Activated T-helper 17 cell treated with anti-CD3 and anti-CD28 coated beads, Interleukin-2, amount 50 U/mL, for 72 hours (primary cell): ENCODE results near the gene PPM1M. TPM values are rescaled to one million over a fixed set of nuclear protein-coding genes. Genes with fewer than 3 reads are reported as not detected.

Experiments used
- ATAC-seq: fragments of 150-1000 bp; cut with Tn5 transposase; replicated peaks from 2 replicates; pipeline ENCODE4 v1.10.0; 2021; ENCODE audit warnings: mild to moderate bottlenecking, moderate library complexity
- H3K27ac Mint-ChIP-seq: one replicate; pipeline ENCODE4 v1.8.0; 2022; ENCODE audit warnings: mixed read lengths
- H3K27me3 Mint-ChIP-seq: one replicate; pipeline ENCODE4 v1.8.0; 2022; ENCODE audit warnings: mixed read lengths
- H3K36me3 Mint-ChIP-seq: one replicate; pipeline ENCODE4 v1.8.0; 2022; ENCODE audit warnings: low read depth, mild to moderate bottlenecking, mixed read lengths
- H3K4me1 Mint-ChIP-seq: one replicate; pipeline ENCODE4 v1.8.0; 2022; ENCODE audit warnings: mixed read lengths
- H3K4me3 Mint-ChIP-seq: one replicate; pipeline ENCODE4 v1.8.0; 2022; ENCODE audit warnings: mild to moderate bottlenecking, mixed read lengths
- H3K9me3 Mint-ChIP-seq: one replicate; pipeline ENCODE4 v1.8.0; 2022; ENCODE audit warnings: mixed read lengths
- total RNA-seq, 2 donors: library from RNA; stranded (reverse); gene quantifications; one replicate each; pipeline ENCODE4 v1.2.3, GENCODE V29; 2022

The PPM1M gene
- total RNA-seq, 2 donors from 2014 or later: 84.6 to 112 TPM

DNA sequence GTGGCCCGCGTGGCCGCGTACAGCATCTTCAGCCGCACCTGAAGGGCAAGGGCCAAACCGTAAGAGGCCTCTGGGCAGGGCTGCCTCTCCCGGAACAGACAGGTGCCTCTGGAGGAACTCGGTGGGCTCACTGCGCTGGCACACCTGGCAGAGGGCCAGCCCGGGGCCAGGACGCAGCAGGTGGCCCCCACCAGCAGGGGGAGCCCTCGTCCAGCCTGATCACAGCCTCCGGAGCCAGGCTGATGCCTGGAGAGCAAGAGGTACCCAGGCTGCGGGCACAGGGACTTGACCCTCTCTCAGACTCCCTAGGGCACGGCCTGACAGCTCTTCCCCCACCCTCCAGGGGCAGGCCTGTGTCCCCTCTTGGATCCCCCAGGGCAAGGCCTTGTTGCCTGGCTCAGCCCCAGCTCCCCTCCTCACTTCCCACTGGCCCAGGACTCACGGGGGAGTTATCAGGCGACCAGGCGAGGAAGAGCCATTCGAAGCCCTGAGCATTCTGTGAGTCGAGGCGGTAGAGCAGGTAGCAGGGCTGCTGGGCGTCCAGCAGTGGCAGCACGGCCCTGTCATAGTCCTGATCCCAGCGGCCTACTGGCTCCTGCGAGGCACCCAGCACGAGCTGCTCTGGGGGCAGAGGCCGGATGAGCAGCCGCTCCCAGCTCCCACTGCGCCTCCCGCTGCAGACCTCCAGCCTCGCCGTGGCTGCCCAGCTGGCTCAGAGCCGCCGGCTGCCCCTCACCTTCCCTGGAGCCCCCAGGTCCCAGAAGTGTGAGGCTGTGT lies 13.9 kb upstream of the PPM1M start:
- H3K36me3 Mint-ChIP-seq: peaks cover 80% of the 10 kb centered on the region
- ATAC-seq: peak; percentile 85
- H3K9me3 Mint-ChIP-seq: no peaks in the 10 kb centered on the region
- peaks cover 9% of the 10 kb centered on the region for H3K4me1 Mint-ChIP-seq
- no peaks in the 10 kb centered on the region for H3K27me3 Mint-ChIP-seq
- peak overlapping the region; percentile 53 for H3K4me3 Mint-ChIP-seq
- peak overlapping the region; percentile 73 for H3K27ac Mint-ChIP-seq

DNA sequence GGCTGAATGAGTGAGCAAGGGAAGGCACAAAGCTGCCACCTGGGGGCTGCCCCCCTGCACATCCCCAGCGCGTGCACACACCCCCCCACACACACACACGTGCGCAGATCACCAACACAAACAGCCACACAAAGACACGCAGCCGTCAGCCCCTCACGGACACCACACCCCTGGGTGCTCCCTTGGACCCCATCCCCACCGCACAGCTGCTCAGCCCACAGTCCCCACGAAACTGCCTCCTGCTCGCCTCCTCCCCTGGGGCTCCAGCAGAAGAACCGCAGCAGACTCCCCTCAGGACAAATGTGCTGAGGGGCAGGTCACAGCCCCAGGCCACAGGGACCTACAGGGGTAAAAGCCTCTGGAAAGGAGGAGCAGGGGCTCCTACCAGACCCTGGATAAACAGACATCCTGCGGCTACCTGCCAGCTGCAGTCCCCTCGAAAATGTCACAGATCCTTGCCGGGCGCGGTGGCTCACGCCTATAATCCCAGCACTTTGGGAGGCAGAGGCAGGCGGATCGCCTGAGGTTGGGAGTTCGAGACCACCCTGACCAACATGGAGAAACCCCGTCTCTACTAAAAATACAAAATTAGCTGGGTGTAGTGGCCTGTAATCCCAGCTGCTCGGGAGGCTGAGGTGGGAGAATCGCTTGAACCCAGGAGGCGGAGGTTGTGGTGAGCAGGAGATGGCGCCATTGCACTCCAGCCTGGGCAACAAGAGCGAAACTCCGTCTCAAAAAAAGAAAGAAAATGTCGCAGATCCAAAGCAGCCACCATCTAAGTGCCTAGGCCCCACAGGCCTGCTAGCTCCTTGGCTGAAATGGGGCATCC lies 13.1 kb upstream of the PPM1M start:
- H3K27me3 Mint-ChIP-seq: no peaks in the 10 kb centered on the region
- no peaks in the 10 kb centered on the region for H3K9me3 Mint-ChIP-seq
- peak overlapping the region; percentile 53 for H3K4me3 Mint-ChIP-seq
- H3K27ac Mint-ChIP-seq: peak overlapping the region; percentile 36
- peaks cover 83% of the 10 kb centered on the region for H3K36me3 Mint-ChIP-seq
- H3K4me1 Mint-ChIP-seq: peaks cover 10% of the 10 kb centered on the region
- ATAC-seq: no peak

DNA sequence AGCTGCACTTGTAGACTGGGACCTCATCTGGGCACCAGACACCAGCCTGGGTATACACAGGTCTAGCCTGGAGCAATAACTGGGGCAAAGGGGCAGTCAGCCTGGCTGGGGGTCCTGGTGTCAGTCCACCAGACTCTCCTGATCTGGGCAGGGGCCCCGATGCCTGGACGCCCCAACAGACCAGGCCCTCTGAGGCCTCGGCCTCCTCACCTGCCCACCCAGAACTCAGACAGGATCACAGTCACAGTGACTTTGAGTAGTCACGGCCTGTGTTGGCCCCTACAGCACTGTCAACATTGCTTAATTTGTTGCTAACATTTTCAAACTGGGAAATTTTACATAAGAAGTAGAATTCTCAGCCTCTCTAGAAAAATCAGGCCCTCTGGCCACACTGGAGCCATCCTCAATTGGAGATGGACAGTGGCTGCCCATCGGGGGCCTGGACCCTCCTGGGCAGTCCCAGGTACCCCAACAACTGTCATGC lies 12.4 kb upstream of the PPM1M start:
- Mint-ChIP-seq H3K27ac (peak overlapping the region; percentile 36), H3K27me3 (no peaks in the 10 kb centered on the region), H3K4me1 (peaks cover 10% of the 10 kb centered on the region)

DNA sequence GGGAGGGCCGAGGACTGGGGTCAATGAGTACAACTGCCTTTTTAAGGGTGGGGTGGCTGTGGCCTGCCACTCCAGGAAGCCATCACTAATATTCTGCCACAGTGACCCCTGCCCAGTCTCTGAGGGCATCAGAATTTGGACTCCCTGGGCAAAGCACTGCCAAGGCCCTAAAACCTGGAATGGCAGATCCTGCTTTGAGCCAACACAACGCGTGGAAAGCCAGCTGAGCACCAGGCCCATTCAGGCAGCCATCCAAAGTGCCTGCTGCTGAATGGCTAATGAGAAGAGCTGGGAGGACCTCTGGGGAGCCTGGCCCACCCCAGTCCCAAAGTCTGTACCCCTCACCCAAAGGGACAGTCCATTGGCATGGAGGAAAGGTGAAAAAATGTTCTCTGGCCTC lies 11.6 kb upstream of the PPM1M start:
- peaks cover 81% of the 10 kb centered on the region for H3K36me3 Mint-ChIP-seq

More for the DNA sequence above, 12.4 kb upstream of the PPM1M start:
- Mint-ChIP-seq H3K9me3 (no peaks in the 10 kb centered on the region), H3K36me3 (peaks cover 77% of the 10 kb centered on the region), H3K4me3 (peak overlapping the region; percentile 53)
- no peak for ATAC-seq

DNA sequence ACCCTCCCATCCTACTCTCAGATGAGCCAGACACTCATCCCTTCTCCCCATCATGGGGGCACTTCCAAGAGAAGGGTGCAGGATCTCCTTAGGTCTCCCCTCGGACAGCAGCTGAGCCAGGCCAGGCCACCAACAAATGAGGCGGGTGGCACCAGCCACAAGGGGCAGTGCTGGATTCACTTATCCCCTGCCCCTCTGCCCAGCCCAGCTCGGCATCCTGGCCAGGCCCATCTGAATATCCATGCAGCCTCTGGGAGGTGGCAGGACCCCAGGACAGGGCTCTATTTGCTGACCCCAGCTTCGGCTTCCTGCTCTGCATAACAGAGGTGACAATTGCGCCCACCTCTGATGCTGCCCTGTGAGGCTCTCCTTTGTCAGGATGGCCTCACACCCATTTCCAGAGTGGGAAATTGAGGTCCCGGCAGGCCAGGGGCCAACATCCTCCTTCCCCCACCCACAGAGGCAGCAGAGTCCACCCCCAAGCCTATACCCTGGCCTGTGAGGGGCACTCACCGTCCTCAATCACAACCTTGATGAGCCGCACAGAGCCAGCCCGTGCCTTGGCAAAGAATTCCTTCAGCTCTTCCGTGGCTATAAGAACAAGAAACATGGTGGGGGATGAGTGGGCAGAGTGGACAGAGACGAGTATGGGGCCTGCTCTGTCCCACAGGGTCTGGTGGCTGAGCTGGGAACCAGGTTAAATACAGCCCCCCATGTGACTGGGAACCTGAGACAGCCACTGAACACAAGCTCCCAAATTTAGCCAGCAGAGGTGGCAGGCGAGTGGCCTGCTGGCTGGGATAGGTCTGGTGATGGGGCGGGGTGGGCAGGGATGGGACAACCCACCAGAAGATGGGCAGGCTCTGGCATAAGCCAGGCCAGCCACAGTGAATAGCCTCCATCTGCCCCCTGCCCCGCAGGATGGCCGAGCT lies 10.8 kb upstream of the PPM1M start:
- Mint-ChIP-seq H3K9me3 (no peaks in the 10 kb centered on the region), H3K27ac (peak overlapping the region; percentile 59), H3K36me3 (peaks cover 81% of the 10 kb centered on the region), H3K27me3 (no peaks in the 10 kb centered on the region), H3K4me3 (no peak overlapping the region), H3K4me1 (peaks cover 10% of the 10 kb centered on the region)
- ATAC-seq: no peak

More for the DNA sequence above, 11.6 kb upstream of the PPM1M start:
- no peak for ATAC-seq
- peaks cover 10% of the 10 kb centered on the region for H3K4me1 Mint-ChIP-seq
- H3K9me3 Mint-ChIP-seq: no peaks in the 10 kb centered on the region
- H3K27me3 Mint-ChIP-seq: no peaks in the 10 kb centered on the region
- H3K4me3 Mint-ChIP-seq: peak overlapping the region; percentile 53
- no peak overlapping the region for H3K27ac Mint-ChIP-seq

GRCh38 chr3:52236424-52236886 lies 9.1 kb upstream of the PPM1M start:
- peaks cover 21% of the 10 kb centered on the region for H3K4me1 Mint-ChIP-seq
- peaks cover 79% of the 10 kb centered on the region for H3K36me3 Mint-ChIP-seq
- H3K27ac Mint-ChIP-seq: peak overlapping the region; percentile 84
- H3K9me3 Mint-ChIP-seq: no peaks in the 10 kb centered on the region
- peak overlapping the region; percentile 96 for H3K4me3 Mint-ChIP-seq
- H3K27me3 Mint-ChIP-seq: no peaks in the 10 kb centered on the region
- ATAC-seq: no peak

- peak overlapping the region; percentile 96 for H3K4me3 Mint-ChIP-seq
- no peak for ATAC-seq
- H3K36me3 Mint-ChIP-seq: peaks cover 79% of the 10 kb centered on the region
- H3K9me3 Mint-ChIP-seq: no peaks in the 10 kb centered on the region
- H3K27ac Mint-ChIP-seq: peak overlapping the region; percentile 84
- H3K27me3 Mint-ChIP-seq: no peaks in the 10 kb centered on the region
- peaks cover 21% of the 10 kb centered on the region for H3K4me1 Mint-ChIP-seq
Observed at GRCh38 chr3:52237006-52237656, 8.4 kb upstream of the PPM1M start.

- no peak for ATAC-seq
- no peaks in the 10 kb centered on the region for H3K9me3 Mint-ChIP-seq
- H3K4me1 Mint-ChIP-seq: peaks cover 23% of the 10 kb centered on the region
- H3K4me3 Mint-ChIP-seq: peak overlapping the region; percentile 96
- no peaks in the 10 kb centered on the region for H3K27me3 Mint-ChIP-seq
- H3K36me3 Mint-ChIP-seq: peaks cover 74% of the 10 kb centered on the region
- H3K27ac Mint-ChIP-seq: peak overlapping the region; percentile 90
Observed at GRCh38 chr3:52237657-52238172, 7.8 kb upstream of the PPM1M start.

DNA sequence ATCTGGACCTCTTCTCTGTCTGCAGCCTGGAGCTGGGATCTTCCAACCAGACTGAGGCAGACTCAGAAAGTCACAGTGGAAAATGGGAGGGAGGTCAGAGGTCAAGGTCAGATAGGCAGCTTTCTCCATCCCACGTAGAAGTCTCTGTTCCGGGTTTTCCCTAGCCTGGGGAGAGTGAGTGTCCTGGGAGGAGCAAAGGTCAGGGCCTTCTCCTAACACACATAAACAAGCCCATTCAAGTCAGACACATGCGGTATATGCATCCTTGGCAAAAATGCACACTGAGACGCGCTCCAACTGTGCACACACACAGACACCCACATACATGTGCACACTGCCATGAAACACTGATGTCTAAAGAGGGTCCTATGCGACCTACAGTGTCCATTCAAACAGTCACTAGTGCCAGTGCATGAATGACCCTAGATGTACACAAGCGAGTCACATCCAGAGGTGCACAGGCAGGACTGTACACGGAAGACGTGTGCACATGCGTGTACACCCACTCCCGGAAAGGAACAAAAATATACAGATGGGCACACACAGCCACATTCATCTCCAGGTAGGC lies 7.3 kb upstream of the PPM1M start:
- H3K4me1 Mint-ChIP-seq: peaks cover 25% of the 10 kb centered on the region

GRCh38 chr3:52238761-52239701 lies 6.5 kb upstream of the PPM1M start, which contains the start of gene TWF2:
TWF2 (minus strand) TSS chr3:52239158; CDS start chr3:52239016, 142 bp downstream.
- no peaks in the 10 kb centered on the region for H3K9me3 Mint-ChIP-seq
- peak; percentile 73 for ATAC-seq

More for the DNA sequence above, 7.3 kb upstream of the PPM1M start:
- Mint-ChIP-seq H3K27ac (peak overlapping the region; percentile 90), H3K27me3 (no peaks in the 10 kb centered on the region), H3K36me3 (peaks cover 70% of the 10 kb centered on the region), H3K9me3 (no peaks in the 10 kb centered on the region), H3K4me3 (peak overlapping the region; percentile 96)
- ATAC-seq: no peak

GRCh38 chr3:52240059-52240885 lies 5.3 kb upstream of the PPM1M start:
- H3K27me3 Mint-ChIP-seq: no peaks in the 10 kb centered on the region
- H3K36me3 Mint-ChIP-seq: peaks cover 65% of the 10 kb centered on the region
- H3K4me1 Mint-ChIP-seq: peaks cover 34% of the 10 kb centered on the region
- peak overlapping the region; percentile 96 for H3K4me3 Mint-ChIP-seq
- ATAC-seq: peak; percentile 54
- H3K9me3 Mint-ChIP-seq: no peaks in the 10 kb centered on the region
- H3K27ac Mint-ChIP-seq: peak overlapping the region; percentile 90

More at GRCh38 chr3:52238761-52239701, 6.5 kb upstream of the PPM1M start, which contains the start of gene TWF2:
- H3K4me1 Mint-ChIP-seq: peaks cover 31% of the 10 kb centered on the region
- H3K4me3 Mint-ChIP-seq: peak within 1 kb of the TSS; percentile 96
- peak within 1 kb of the TSS; percentile 90 for H3K27ac Mint-ChIP-seq
- no peaks in the 10 kb centered on the region for H3K27me3 Mint-ChIP-seq
- H3K36me3 Mint-ChIP-seq: peaks cover 65% of the 10 kb centered on the region
